ENCODE data around the gene MTARC2.
"Not testable (repeated sequence)": the region's sequence is repeated elsewhere in the genome, so short reads cannot be mapped to it uniquely, and the experiment has no call there.

The MTARC2 gene

GRCh38 chr1:220748089-220748934, at the start of gene MTARC2:
Gene MTARC2, plus strand, starts transcription at chr1:220748322. Its CDS starts 210 bp downstream, at chr1:220748532.
- peak; percentile 77 for DNase-seq

- DNase-seq = no peak
Measured at GRCh38 chr1:220698607-220699016, 49.5 kb upstream of the MTARC2 start.

- no peak for DNase-seq
Measured at GRCh38 chr1:220699044-220699443, 49.1 kb upstream of the MTARC2 start.

- DNase-seq = peak; percentile 90
Measured at GRCh38 chr1:220700556-220701179, 47.5 kb upstream of the MTARC2 start.

GRCh38 chr1:220701974-220702373, 46.1 kb upstream of the MTARC2 start:
- DNase-seq = no peak

GRCh38 chr1:220702733-220703270, 45.3 kb upstream of the MTARC2 start:
- peak; percentile 84 for DNase-seq

GRCh38 chr1:220703305-220703704, 44.8 kb upstream of the MTARC2 start:
- peak; percentile 46 for DNase-seq

GRCh38 chr1:220705782-220706181, 42.3 kb upstream of the MTARC2 start:
- no peak for DNase-seq

GRCh38 chr1:220706480-220706879, 41.6 kb upstream of the MTARC2 start:
- no peak for DNase-seq

GRCh38 chr1:220707160-220707559, 41.0 kb upstream of the MTARC2 start:
- no peak for DNase-seq

- DNase-seq = no peak
Measured at GRCh38 chr1:220708244-220708643, 39.9 kb upstream of the MTARC2 start.

- no peak for DNase-seq
Measured at GRCh38 chr1:220708936-220709801, 39.0 kb upstream of the MTARC2 start.

GRCh38 chr1:220710333-220710732, 37.8 kb upstream of the MTARC2 start:
- peak; percentile 13 for DNase-seq

- DNase-seq = peak; percentile 24
Measured at GRCh38 chr1:220711056-220711809, 36.9 kb upstream of the MTARC2 start.

GRCh38 chr1:220715986-220716385, 32.1 kb upstream of the MTARC2 start:
- not testable (repeated sequence) for DNase-seq

GRCh38 chr1:220717800-220718640, 30.1 kb upstream of the MTARC2 start:
- no peak for DNase-seq

- not testable (repeated sequence) for DNase-seq
Measured at GRCh38 chr1:220721266-220721665, 26.9 kb upstream of the MTARC2 start.

GRCh38 chr1:220726634-220727033, 21.5 kb upstream of the MTARC2 start:
- no peak for DNase-seq

GRCh38 chr1:220727519-220727918, 20.6 kb upstream of the MTARC2 start:
- DNase-seq = no peak

- DNase-seq = no peak
Measured at GRCh38 chr1:220730486-220730885, 17.6 kb upstream of the MTARC2 start.

- no peak for DNase-seq
Measured at GRCh38 chr1:220732137-220732536, 16.0 kb upstream of the MTARC2 start.

Data from NCI-H69 (cell line).